ENCODE results near the gene GJB1. TPM values are rescaled to one million over a fixed set of nuclear protein-coding genes. Genes with fewer than 3 reads are reported as not detected.

The GJB1 gene
- total RNA-seq, 1 experiment from 2014 or later = not detected

GRCh38 chrX:71181558-71181909 lies 41.5 kb upstream of the GJB1 start:
- H3K4me2 ChIP-seq (ENCODE audit: low read length) = peak overlapping the region; percentile 96
- TSS peak; percentile 90 for BruUV-seq (replicated peaks)
- intact Hi-C loops (cut with micrococcal nuclease) = loop anchor here (10.0 kb wide), 1 partner anchor 103 kb away; the partner anchor contains the start of gene NONO
- H3K9me3 ChIP-seq (ENCODE audit: low read length) = no peaks in the 10 kb centered on the region
- peak overlapping the region; percentile 68 for H3K27ac ChIP-seq (ENCODE audit: low read length)
- DNase-seq (no peak), ATAC-seq (no peak)
- H3K9me2 ChIP-seq (replicated peaks; ENCODE audit: low read length) = no peaks in the 10 kb centered on the region
- H3F3A ChIP-seq (ENCODE audit: low read length, unreplicated experiment) = no peaks in the 10 kb centered on the region
- peak overlapping the region; percentile 69 for H3K4me3 ChIP-seq (ENCODE audit: low read length)
- H4K20me1 ChIP-seq (ENCODE audit: low read length) = no peaks in the 10 kb centered on the region
- H3K36me3 ChIP-seq (ENCODE audit: low read depth, low read length) = no peaks in the 10 kb centered on the region
- peak overlapping the region; percentile 93 for H3K9ac ChIP-seq (ENCODE audit: low read length)
- no peaks in the 10 kb centered on the region for H3K27me3 ChIP-seq (ENCODE audit: low read length)
- H2AFZ ChIP-seq (ENCODE audit: low read length) = peak overlapping the region; percentile 80
- POLR2A ChIA-PET (ENCODE audit: unreplicated experiment) = interaction anchor here (1.3 to 2.3 kb wide), 2 partner anchors 102 to 185 kb away, joined by 6 to 14 read pairs; partner anchors contain the start of genes NONO and TAF1
- CTCF ChIA-PET = no interaction called here
- TF ChIP-seq EZH2phosphoT487 (IDR thresholded peaks at IDR 0.05; ENCODE audit: borderline replicate concordance, low read length) = no peak
- TF ChIP-seq EZH2 (IDR thresholded peaks at IDR 0.05; ENCODE audit: low read length, unreplicated experiment) = no peak
- TF ChIP-seq, protein P1, sequence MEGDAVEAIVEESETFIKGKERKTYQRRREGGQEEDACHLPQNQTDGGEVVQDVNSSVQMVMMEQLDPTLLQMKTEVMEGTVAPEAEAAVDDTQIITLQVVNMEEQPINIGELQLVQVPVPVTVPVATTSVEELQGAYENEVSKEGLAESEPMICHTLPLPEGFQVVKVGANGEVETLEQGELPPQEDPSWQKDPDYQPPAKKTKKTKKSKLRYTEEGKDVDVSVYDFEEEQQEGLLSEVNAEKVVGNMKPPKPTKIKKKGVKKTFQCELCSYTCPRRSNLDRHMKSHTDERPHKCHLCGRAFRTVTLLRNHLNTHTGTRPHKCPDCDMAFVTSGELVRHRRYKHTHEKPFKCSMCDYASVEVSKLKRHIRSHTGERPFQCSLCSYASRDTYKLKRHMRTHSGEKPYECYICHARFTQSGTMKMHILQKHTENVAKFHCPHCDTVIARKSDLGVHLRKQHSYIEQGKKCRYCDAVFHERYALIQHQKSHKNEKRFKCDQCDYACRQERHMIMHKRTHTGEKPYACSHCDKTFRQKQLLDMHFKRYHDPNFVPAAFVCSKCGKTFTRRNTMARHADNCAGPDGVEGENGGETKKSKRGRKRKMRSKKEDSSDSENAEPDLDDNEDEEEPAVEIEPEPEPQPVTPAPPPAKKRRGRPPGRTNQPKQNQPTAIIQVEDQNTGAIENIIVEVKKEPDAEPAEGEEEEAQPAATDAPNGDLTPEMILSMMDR (conservative IDR thresholded peaks at IDR 0.05; ENCODE audit: low read depth, low read length) = no peak
- H3K4me1 ChIP-seq (ENCODE audit: insufficient read depth, low read length) = peaks cover 11% of the 10 kb centered on the region
- H3K79me2 ChIP-seq (ENCODE audit: low read length) = no peaks in the 10 kb centered on the region

DNA sequence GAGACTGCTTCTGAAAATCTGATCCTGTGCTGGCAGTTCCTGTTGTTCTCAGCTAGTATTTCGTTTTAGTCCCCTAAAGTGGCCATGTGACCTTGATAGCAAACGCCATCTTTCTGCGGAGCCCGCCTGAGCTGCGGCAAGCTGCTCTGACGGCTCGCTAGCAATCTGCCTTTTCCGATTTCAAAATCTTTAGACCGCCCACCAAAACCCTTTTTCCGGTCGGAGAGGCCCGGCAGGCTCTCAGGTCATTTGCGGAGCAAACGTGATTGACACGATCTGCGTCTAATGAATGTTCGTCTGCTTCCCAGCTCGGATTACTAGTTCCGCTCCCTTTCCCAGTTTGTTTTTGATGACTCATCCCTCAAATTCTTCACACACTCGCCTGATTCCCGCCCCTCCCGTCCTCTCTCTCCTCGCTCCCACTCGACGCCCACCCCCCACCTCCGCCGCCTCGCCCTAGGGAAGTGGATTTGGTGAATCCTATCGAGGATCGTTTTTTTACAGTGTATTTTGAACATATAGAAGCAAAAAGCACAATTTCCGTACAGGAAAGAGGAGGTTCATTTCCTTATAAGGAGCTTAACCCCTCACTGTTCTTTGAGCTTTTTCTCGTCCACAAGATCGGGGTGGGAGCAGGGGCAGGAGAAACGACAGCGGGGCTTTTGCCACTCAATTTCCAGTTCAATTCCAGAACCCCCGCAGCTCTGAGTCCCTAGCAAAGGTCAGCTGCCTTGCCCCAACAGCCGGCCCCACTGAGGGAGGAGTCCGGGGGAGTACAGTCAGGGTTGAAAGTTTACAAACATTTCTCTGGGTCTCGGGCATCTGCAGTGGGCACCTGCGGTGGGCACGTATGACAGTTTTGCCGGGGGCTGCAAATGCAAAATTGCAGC lies 40.9 kb upstream of the GJB1 start:
- H3K4me3 ChIP-seq (ENCODE audit: low read length) = peak overlapping the region; percentile 69
- H3K9me3 ChIP-seq (ENCODE audit: low read length) = no peaks in the 10 kb centered on the region
- H3K79me2 ChIP-seq (ENCODE audit: low read length) = no peaks in the 10 kb centered on the region
- peak overlapping the region; percentile 93 for H3K9ac ChIP-seq (ENCODE audit: low read length)
- peaks cover 11% of the 10 kb centered on the region for H3K4me1 ChIP-seq (ENCODE audit: insufficient read depth, low read length)
- CTCF ChIA-PET = interaction anchor here (0.6 kb wide), 1 partner anchor 190 kb away, joined by 3 read pairs; no protein-coding TSS in a partner anchor
- intact Hi-C loops (cut with micrococcal nuclease) = loop anchor here (10.0 kb wide), 1 partner anchor 103 kb away; the partner anchor contains the start of gene NONO
- no peaks in the 10 kb centered on the region for H3F3A ChIP-seq (ENCODE audit: low read length, unreplicated experiment)
- H2AFZ ChIP-seq (ENCODE audit: low read length) = peak overlapping the region; percentile 80
- peak; percentile 95 for ATAC-seq
- DNase-seq = peak; percentile 97
- TF ChIP-seq EZH2 (IDR thresholded peaks at IDR 0.05; ENCODE audit: low read length, unreplicated experiment) (no peak), EZH2phosphoT487 (IDR thresholded peaks at IDR 0.05; ENCODE audit: borderline replicate concordance, low read length) (no peak)
- TF ChIP-seq, protein P1 (conservative IDR thresholded peaks at IDR 0.05; ENCODE audit: low read depth, low read length) = no peak
- peak overlapping the region; percentile 96 for H3K4me2 ChIP-seq (ENCODE audit: low read length)
- no peaks in the 10 kb centered on the region for H3K27me3 ChIP-seq (ENCODE audit: low read length)
- TSS peak; percentile 78 for BruUV-seq (replicated peaks)
- POLR2A ChIA-PET (ENCODE audit: unreplicated experiment) = interaction anchor here (1.3 to 2.3 kb wide), 2 partner anchors 101 to 184 kb away, joined by 6 to 14 read pairs; partner anchors contain the start of genes NONO and TAF1
- no peaks in the 10 kb centered on the region for H3K36me3 ChIP-seq (ENCODE audit: low read depth, low read length)
- peak overlapping the region; percentile 68 for H3K27ac ChIP-seq (ENCODE audit: low read length)
- no peaks in the 10 kb centered on the region for H3K9me2 ChIP-seq (replicated peaks; ENCODE audit: low read length)
- no peaks in the 10 kb centered on the region for H4K20me1 ChIP-seq (ENCODE audit: low read length)

Data from PC-3 (cell line).